ENCODE data around the gene DDX1.

DDX1 gene

DNA sequence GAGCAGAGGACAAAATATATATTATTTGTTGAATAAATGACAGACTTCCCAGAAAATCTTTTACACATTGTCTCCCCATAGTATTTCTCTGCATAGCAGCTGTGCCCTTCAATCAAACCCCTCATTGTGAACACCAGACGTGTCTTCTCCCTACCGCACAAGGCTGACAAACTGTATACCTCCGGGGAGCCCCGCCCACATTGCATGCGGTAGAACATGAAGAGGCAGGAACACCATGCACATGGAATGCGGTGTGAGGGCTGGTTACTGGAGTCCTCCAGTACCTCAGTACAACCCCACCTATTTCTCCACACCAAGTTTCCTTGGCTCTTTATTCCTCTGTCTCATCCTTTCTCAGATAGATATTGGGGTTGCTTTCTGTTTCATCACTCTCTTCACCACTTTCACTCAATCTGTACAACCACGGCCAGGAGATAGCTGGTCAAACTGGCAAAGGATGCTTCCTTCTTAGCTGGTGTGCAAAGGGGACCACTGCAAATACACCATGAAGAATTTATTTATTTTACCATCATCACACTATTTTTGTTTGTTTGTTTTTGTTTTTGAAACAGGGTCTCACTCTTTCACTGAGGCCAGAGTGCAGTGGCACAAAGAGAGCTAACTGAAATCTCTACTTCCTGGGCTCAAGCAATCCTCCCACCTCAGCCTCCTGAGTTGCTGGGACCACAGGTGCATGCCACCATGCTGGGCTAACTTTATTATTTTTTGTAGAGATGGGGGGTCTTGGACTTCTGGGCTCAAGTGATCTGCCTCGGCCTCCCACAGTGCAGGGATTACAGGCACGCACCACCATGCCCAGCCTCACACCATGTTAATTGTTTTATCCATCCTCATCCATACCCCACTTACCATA, 28.2 kb upstream of the DDX1 start:
- no peak for DNase-seq

DNA sequence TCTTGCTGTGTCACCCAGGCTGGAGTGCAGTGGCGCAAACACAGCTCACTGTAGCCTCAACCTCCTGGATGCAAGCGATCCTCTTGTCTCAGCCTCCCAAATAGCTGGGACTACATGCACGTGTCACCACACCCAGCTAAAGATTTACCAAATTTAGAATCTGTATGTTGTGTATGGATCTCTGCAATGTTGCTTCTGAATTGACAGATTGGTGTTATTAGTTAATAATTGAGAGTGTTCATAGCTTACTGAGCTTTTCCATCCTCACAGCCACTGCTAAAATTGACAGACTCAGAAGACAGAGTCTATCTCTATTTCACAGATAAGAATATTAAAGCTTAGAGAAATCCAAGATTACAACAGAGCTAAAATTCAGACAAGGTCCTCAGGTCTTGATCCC, 26.3 kb upstream of the DDX1 start:
- no peak for DNase-seq

DNA sequence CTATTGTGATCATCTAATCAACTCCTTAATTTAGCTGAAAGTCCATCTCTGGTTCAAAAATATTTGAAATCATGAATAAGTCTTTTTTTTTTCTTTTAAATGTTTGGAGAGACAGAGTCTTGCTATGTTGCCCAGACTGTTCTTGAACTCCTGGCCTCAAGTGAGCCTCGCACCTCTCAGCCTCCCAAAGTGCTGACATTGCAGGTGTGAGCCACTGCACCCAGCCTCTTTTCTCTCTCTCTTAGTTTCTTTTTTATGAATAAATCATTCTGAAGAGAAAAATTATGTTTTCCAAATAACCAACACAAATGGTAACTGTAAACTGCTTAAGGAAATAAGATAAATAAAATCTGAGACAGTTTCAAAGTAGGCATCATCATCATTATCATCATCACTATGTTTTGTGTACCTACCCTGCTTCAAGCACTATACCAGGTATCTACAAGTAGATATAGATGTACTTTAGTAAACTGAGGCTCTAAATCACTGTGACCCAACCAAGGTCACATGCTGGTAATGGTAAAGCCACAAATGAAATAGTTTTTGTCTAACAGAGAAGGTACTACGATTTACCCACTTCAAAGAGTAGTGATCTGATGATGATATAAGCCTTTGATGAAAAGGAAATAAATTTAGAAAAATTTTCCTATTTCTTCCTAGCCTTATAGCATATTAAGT, 25.5 kb upstream of the DDX1 start:
- DNase-seq: no peak

DNA sequence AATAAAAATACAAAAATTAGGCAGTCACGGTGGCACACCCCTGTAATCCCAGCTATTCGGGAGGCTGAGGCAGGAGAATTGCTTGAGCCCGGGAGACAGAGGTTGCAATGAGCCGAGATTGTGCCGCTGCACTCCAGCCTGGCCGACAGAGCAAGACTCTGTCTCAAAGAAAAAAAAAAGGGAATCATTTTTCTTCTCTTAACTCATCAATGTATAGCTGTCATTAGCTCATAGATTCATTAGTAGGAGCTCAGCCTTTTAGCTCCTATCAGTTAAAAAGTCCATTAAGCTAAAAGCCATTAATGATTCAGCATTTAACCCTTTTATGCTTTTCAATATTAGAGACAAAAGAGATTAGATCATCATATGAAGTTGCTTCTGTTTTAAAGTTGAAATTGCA, 24.8 kb upstream of the DDX1 start:
- DNase-seq: no peak

DNA sequence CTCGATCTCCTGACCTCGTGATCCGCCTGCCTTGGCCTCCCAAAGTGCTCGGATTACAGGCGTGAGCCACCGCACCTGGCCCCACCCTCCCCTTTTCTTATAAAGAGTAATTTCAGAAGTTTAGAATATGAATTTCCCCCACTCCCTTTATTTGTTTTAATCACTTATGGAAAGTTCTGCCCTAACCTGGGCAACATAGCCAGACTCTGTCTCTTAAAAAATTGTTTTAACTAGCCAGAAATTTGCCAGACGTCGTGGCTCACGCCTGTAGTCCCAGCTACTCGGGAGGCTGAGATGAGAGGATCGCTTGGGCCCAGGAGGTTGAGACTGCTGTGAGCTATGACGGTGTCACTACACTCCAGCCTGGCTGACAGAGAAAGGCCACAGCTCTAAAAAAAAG, 22.8 kb upstream of the DDX1 start:
- DNase-seq: no peak

DNA sequence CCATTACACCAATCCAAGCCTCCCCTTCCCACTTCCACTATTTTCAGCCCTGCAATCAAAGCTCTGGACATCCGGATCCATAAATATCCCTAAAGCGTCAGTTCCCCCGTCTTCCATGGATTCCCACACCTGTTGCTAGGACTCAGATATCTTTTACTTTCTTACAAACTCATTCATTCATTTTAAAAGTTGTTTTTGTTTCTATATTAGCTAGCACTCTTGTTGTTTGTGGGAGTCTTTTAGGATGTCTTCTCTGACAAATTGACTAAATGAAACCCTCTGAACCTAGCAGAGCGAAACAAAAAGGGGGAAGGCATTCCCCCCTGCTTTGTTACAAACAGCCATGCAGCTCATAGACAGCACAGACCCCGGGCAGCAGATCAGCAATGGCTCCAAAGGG, 21.6 kb upstream of the DDX1 start:
- no peak for DNase-seq

DNA sequence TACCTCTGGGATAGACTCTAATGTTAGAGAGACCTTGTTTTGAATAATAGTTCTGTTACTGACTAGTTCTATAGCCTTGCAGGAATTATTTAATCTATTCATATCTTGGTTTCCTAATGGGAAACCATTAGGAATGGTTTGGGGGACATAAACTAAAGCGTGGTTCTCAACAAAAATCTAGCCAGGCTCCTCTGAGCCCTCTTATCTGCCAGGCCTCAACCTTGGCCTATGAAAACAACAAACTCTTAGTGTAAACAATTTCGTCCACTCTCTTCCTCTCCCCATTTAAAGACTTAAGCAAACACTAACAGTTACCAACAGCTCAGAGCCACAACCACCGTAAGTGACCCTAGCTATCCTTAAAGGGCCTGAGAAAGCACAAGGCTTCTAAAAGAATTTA, 19.9 kb upstream of the DDX1 start:
- DNase-seq: no peak

DNA sequence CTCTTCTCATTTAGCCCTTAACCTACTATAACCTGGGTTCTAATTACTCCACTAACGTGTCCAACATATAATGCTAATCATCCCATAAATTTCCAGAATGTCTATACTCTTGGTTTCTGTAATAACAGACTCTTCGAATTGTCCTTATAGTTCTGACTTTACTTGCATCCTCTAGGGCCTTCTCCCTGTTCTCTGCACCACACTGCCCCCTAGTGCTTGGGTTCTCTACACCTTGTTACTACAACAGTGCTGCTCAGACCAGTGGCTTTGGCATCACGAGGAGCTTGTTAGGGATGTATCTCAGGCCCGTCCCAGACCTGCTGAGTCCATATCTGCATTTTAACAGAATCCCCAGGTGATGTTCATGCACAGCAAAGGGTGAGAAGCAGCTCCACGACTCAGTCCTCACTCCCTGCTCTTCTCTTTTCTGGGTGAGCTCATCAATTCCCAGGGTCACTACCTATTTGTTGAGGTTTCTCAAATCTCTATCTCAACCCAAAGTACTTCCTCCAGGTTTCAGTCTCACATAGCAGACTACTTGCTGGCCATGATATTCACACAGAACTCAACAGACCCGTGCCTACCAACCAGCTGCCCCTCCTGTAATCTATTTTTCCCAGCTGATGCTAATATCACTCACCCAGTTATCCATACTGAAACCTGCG, 14.5 kb upstream of the DDX1 start:
- no peak for DNase-seq

DNA sequence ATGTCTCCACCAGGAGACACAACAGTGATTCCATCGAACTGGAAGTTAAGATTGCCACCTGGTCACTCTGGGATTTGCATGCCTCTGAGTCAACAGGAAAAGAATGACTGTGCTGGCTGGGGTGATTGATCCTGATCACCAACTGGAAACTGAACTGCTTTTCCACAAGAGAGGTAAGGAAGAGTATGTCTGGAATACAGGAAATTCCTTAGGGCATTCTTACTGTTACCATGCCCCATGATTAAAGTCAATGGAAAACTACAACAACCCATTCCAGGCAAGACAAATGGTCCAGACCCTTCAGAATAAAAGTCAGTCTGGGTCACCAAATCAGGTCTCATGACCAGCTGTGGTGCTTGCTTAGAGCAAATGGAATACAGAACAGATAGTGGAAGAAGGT, 12.0 kb upstream of the DDX1 start:
- DNase-seq: no peak

DNA sequence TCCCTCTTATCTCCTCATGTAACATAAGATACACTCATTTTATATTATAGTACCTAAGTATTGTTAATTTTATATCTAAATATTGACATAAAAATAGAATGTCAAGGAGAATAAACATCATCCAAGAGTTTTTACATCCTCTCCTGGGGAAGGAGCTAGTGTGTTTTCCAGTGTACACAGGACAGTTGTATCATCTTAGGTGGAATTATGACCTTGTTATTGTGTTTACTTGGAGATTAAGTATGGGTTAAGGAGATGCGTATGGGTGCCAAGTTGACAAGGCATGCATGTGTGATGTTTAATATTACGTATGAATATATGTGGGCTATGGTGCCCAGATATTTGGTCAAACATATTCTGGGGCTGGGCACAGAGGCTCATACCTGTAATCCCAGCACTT, 11.2 kb upstream of the DDX1 start:
- no peak for DNase-seq

DNA sequence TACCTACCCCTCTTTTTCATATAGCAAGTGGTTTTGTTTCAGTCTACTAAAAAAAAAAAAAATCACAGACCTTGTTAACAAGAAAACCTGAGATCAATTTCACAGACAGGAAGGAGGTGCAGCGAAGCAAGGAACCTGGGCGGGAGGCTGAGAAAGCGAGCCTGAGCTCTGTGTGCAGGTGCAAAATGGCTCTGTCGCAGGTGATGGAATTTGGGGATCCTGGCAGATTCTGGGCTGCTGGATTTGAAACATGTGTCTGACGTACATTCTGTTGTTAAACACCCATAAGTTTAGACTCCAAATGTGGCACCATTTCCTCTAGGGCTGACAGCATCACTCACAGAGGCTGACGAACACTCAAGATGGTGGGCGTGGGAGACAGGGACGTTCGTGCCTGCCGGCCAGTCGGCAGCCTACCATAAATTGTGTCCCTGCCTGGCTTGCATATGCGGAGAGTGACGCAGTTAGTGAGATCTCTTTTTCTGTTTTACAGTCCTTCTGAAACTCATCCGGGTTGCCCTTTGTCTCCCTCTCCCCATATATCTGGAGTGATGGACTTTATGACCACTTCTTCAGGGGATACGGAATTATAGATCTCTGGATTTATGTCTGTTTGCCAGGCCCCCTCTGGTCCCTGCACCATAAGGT, 8.8 kb upstream of the DDX1 start:
- no peak for DNase-seq

DNA sequence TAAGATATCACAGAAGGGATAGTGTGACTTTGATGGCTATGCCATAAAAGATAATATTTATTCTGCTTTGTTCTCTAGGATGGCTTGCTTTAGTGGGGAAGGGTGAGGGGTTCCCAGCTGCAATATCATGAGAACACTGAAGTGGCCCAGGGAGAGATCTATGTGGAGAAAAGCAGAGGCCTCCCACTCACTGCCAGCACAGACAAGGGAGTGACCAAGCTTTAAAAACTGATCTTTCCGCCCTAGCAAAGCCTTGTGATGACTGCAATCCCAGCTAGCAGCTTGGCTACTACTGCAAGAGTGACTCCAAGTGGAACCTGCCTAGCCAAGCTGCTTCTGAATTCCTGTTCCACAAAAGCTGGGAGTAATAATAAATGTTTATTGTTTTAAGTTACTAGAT, 7.8 kb upstream of the DDX1 start:
- no peak for DNase-seq

DNA sequence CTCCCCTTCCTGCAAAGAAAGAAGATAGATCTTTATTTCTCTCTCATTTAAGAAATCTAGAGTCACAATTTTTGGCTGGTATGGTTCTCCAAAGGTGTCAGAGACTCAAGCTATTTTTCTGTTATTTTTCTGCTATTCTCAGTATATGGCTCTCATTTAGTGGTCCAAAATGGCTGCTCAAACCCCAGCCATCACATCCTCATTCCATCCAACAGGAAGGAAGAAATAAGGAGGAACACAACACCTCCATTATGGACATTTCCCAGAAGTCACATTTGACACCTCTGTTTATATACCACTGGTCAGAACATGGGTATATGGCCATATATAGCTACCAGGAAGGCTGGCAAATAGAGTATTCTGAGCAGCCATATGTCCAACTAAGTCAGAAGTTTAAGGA, 7.4 kb upstream of the DDX1 start:
- DNase-seq: no peak

DNA sequence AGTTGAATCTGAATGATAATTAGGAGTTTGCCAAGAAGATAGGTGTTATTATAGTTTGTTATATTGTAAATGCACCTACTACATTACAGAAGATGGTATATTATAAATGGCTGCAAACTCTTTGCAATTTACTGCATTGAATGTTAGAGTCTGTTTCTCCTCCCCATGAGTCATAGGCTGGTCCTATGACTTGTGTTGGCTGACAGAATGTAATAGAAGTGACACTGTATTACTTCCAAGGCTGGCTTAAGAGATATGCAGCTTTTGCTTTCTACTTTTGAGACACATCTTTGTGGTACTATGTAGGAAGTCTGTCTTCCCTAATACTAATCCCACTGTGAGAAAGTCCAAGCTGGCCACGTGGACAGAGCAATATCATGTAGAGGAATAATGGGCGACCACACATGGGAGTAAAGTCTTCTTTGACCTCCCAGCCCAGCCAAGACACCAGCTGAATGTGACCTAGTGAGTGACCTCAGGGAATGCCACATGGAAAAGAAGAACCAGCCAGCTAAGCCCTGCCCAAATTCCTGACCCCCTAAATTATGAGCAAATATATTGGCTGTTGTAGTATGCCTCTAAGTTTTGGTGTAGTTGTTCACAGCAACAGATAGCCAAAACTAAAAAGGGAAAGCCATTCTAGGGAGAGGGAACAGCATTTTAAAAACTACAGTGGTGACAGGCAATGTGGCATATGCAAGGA, 6.8 kb upstream of the DDX1 start:
- no peak for DNase-seq

DNA sequence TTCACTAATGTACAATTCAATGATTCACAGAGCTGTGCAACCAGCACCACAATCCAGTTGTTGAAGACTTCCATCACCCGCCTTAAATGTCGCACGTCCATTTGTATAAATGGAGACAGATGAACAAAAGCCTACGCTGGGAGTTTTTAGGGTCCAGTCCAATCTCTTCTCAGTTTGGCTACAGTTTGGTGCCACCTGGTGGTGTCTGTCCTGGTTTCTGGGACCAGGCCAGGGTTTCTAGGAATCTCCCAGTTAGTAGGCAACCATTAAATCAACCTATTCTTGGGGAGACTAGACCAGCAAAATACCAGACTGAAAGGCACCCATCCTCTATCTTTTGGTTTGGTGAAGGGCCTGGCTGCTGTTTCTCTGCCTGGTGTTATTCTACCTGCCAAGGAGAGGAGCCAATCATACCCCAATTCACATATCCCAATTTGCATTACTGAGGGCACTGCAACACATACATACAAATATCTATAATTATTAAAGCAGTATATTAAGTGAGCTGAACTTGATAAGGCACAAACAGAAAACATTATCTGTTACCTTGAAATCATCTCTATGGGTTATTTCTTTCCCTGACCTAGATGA, 3.2 kb upstream of the DDX1 start:
- no peak for DNase-seq

DNA sequence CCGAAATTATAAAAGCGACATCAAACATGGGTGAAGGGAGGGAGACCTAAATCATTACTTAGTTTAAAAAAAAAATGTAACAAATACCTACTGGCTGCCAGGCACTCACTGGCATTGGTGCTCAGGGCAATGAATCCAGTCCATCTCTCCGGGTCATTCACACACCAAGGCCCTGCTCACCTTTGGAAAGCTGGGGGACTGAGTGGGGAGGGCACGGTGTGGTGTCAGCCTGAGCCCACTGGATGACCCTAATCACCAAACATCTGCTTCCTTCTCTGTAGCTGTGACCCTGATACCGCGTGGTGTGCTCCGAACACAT, 336 bp upstream of the DDX1 start:
- no peak for DNase-seq

DNA sequence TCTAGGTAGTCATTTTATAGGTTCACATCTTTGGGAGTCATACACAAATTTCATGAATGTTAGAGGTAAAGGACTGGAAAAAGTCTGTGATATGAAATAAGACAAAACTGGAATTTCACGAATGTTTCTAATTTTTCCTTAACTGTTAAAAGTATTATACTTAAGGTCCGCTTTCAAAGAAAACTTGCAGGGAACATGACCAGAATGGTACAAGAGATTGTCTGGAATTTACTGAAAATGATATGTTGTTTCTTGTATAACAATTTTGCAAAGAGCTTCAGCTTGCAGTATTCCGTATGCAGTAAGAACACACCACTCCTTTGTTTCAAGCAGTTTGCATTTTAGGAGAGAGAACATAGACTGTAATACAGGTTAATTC, 1.6 kb downstream of the DDX1 start:
- no peak for DNase-seq

DNA sequence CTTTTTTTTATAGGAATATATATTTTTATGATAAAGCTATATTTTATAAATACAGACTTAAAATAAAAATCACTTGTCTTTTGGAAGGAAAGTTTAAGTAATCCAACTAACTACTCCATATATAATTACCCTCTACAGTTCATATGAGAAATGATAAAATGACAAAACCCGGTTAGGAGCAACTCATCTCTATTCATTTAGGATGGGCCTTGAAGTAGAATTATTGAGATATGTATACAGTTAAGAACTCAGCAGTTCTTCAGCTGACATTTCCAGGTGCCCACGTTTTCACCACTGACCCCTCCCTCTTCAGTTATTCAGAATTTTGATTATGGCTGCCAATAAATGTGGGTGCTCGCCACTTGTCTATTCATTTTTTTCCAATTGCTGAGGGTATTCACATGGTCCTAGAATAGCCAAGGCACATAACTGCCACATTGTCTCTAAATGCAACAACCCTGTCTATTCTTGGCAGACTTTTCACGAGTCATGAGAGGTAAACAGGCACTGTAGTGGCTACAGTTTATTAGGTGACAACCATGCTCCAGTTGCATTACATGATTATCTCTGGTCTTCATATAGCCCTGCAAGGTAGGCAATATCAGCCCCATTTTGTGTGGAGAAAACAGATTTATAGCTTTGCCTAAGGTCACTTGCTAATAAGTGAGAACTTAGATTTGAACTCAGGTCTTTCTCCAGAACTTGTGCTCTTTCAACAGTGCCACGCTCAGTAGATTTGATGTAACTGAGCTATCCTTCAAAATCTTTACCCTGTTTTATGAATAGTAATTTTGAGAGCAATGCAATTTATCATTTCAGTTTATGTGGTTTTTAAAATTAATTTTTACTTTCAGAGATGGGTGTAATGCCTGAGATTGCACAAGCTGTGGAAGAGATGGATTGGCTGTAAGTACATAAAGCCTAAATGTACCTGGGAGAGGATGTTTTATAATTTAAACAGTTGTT, 2.9 kb downstream of the DDX1 start:
- no peak for DNase-seq

DNA sequence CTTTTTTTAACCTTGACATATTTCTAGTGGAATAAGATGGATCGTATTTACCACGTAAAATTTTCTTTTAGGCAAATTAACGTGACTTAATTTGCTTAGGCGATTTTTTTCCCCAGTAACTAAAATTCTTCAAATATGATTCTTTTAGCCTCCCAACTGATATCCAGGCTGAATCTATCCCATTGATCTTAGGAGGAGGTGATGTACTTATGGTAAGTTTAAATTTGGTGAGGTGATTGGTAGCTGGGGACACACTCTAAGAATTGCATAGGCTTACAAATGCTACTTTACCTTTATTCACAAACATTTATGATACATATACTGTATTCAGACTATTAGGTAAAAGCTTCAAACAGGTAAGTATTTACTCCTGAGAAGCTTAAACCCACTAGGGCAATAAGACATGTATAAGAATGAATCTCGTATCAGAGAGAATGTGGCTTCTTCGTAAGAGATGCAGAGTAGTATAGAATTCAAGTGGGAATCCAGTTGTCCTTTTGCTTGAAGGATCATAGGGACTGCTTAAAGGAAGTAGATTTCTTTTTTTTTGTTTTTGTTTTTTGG, 3.8 kb downstream of the DDX1 start:
- DNase-seq: no peak

DNA sequence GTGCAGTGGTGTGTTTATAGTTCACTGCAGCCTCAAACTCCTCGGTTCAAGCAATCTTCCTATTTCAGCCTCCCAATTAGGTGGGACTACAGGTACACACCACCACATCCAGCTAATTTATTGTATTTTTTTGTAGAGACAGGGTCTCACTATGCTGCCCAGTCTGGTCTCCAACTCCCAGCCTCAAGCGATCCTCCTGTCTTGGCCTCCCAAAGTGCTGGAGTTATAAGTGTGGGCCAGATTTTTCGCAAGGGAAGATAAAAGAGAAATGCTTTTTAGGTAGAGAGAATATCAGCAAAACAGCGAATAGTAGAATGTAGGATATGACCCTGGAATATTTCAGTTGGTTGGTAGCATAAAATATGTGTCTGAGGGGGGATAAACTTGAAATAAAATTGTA, 4.3 kb downstream of the DDX1 start:
- DNase-seq: no peak

DNA sequence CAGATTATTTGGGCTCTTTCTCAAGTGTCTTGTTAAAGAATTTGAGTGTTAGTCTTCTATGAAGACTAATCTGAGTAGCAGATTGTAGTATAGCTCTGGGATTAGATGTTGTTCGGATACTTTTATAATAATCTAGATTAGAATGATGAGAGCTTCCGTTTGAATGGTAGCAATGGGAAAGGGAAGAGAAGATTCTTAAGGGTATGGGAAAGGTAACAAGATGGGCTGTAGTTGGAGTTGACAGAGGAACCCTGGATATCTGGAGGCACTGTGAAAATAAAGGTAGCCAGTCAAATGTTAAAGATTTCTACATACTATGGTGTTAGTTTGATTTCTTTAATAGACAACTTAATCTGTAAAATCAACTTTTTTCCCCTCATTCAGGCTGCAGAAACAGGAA, 4.7 kb downstream of the DDX1 start:
- no peak for DNase-seq

Data from NCI-H1436 treated with DMSO at 0.1 percent for 48 hours (cell line).